NCI-H1048 (cell line): ENCODE measurements around the gene BICDL1.
"Not testable (repeated sequence)": the region's sequence is repeated elsewhere in the genome, so short reads cannot be mapped to it uniquely, and the experiment has no call there.

Experiments
- DNase-seq: peaks from one replicate; lab custom pipeline; 2025; lab: John Stamatoyannopoulos, UW

Gene BICDL1

GRCh38 chr12:119988472-119989360 is at the start of gene BICDL1:
Gene BICDL1 (plus strand): TSS chr12:119989236. CDS start chr12:119989869, 633 bp downstream.
- peak; percentile 92 for DNase-seq

GRCh38 chr12:119940897-119941296 is 48.1 kb upstream of the BICDL1 start:
- DNase-seq: no peak

- no peak for DNase-seq
These were observed 46.6 kb upstream of the BICDL1 start for GRCh38 chr12:119942386-119942785.

GRCh38 chr12:119946213-119946612 is 42.8 kb upstream of the BICDL1 start:
- no peak for DNase-seq

GRCh38 chr12:119949145-119949544 is 39.9 kb upstream of the BICDL1 start:
- no peak for DNase-seq

GRCh38 chr12:119949594-119949993 is 39.4 kb upstream of the BICDL1 start:
- DNase-seq: no peak

- no peak for DNase-seq
These were observed 33.0 kb upstream of the BICDL1 start for GRCh38 chr12:119956047-119956446.

- no peak for DNase-seq
These were observed 31.9 kb upstream of the BICDL1 start for GRCh38 chr12:119957135-119957534.

- no peak for DNase-seq
These were observed 29.6 kb upstream of the BICDL1 start for GRCh38 chr12:119959435-119959834.

GRCh38 chr12:119964123-119964522 is 24.9 kb upstream of the BICDL1 start:
- DNase-seq: no peak

- no peak for DNase-seq
These were observed 24.1 kb upstream of the BICDL1 start for GRCh38 chr12:119964929-119965328.

GRCh38 chr12:119980242-119980641 is 8.8 kb upstream of the BICDL1 start:
- DNase-seq: no peak

GRCh38 chr12:119980702-119981101 is 8.3 kb upstream of the BICDL1 start:
- DNase-seq: not testable (repeated sequence)

GRCh38 chr12:119989361-119989730 is 310 bp downstream of the BICDL1 start:
- no peak for DNase-seq

GRCh38 chr12:119989731-119990381 is 820 bp downstream of the BICDL1 start:
- peak; percentile 35 for DNase-seq

GRCh38 chr12:119990382-119990874 is 1.4 kb downstream of the BICDL1 start:
- no peak for DNase-seq

GRCh38 chr12:119992129-119992705 is 3.2 kb downstream of the BICDL1 start:
- DNase-seq: no peak

- DNase-seq: no peak
These were observed 6.0 kb downstream of the BICDL1 start for GRCh38 chr12:119994892-119995658.

- DNase-seq: no peak
These were observed 7.4 kb downstream of the BICDL1 start for GRCh38 chr12:119996417-119996816.

- no peak for DNase-seq
These were observed 9.6 kb downstream of the BICDL1 start for GRCh38 chr12:119998471-119999245.

GRCh38 chr12:120000556-120000955 is 11.5 kb downstream of the BICDL1 start:
- no peak for DNase-seq
